Measurements from ENCODE around the gene NPR1. TPM values are rescaled to one million over a fixed set of nuclear protein-coding genes. Genes with fewer than 3 reads are reported as not detected.
A peak's percentile ranks its signal among the peaks of the same experiment; 100 is the strongest.

NPR1 gene
- total RNA-seq, 3 donors from 2014 or later: 2.3 to 16.4 (median 6.0) TPM

DNA sequence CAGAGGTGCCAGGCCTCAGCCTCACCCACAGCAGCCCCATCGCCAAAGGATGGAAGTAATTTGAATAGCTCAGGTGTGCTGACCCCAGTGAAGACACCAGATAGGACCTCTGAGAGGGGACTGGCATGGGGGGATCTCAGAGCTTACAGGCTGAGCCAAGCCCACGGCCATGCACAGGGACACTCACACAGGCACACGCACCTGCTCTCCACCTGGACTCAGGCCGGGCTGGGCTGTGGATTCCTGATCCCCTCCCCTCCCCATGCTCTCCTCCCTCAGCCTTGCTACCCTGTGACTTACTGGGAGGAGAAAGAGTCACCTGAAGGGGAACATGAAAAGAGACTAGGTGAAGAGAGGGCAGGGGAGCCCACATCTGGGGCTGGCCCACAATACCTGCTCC lies 15.0 kb downstream of the NPR1 start:
- intact Hi-C loops (cut with DNase I, micrococcal nuclease): no loop called here

GRCh38 chr1:153696741-153697140 lies 18.3 kb downstream of the NPR1 start:
- ATAC-seq: no peak

More for the DNA sequence above, 15.0 kb downstream of the NPR1 start:
- Histone ChIP-seq H3K4me1 (ENCODE audit: low read depth) (no peaks in the 10 kb centered on the region), H3K36me3 (ENCODE audit: low read depth) (no peaks in the 10 kb centered on the region), H3K4me3 (no peak overlapping the region), H3K9me3 (no peaks in the 10 kb centered on the region)
- DNase-seq (no peak), ATAC-seq (no peak)
- TF ChIP-seq, protein P1, sequence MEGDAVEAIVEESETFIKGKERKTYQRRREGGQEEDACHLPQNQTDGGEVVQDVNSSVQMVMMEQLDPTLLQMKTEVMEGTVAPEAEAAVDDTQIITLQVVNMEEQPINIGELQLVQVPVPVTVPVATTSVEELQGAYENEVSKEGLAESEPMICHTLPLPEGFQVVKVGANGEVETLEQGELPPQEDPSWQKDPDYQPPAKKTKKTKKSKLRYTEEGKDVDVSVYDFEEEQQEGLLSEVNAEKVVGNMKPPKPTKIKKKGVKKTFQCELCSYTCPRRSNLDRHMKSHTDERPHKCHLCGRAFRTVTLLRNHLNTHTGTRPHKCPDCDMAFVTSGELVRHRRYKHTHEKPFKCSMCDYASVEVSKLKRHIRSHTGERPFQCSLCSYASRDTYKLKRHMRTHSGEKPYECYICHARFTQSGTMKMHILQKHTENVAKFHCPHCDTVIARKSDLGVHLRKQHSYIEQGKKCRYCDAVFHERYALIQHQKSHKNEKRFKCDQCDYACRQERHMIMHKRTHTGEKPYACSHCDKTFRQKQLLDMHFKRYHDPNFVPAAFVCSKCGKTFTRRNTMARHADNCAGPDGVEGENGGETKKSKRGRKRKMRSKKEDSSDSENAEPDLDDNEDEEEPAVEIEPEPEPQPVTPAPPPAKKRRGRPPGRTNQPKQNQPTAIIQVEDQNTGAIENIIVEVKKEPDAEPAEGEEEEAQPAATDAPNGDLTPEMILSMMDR (IDR thresholded peaks at IDR 0.05): no peak

DNA sequence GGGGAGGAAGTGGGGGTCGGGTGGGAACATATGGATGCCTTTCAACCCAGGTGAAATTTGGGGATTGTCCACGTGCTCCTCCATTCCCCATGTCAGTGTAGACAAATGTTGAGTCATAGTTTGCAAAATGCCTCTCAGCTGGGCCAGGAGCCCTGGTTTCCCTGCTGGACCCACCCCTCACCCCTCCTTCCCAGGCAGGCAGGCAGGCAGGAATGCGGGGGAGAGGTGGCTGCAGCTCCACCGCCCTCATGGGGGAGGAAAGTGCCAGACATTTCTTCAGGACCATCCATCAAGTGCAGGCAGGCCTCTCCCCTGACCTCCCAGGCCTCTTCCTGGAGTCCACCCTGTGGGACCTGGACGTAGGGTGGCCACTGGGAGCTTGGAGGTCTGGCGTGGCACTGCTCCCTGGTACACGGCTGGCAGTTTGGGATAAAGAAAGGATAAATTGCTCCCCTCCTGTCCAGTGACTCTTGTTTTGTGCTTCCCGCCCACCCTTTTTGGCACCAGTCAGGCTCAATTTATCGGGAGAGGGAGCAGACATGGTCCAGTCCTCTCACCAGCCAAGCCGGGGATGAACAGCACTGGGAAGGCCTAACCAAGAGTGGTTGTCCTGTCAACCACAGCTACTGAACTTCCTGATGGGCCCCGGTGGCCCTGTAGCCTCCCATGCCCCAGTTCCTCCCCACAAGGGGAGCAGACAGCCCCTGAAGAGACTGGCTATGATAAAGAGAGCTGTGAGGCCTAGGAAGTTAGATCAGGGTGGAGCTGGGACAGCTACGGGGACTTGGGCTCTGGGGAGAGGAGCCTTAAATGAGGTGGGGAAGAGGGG lies 18.9 kb downstream of the NPR1 start:
- intact Hi-C loops (cut with DNase I, micrococcal nuclease): no loop called here
- H3K9me3 ChIP-seq: no peaks in the 10 kb centered on the region
- no peak overlapping the region for H3K4me3 ChIP-seq
- no peak for DNase-seq
- ATAC-seq: peak; percentile 8
- no peaks in the 10 kb centered on the region for H3K4me1 ChIP-seq (ENCODE audit: low read depth)
- H3K36me3 ChIP-seq (ENCODE audit: low read depth): no peaks in the 10 kb centered on the region
- TF ChIP-seq, protein P1 (IDR thresholded peaks at IDR 0.05): no peak

More at GRCh38 chr1:153696741-153697140, 18.3 kb downstream of the NPR1 start:
- Histone ChIP-seq H3K4me1 (ENCODE audit: low read depth) (no peaks in the 10 kb centered on the region), H3K36me3 (ENCODE audit: low read depth) (no peaks in the 10 kb centered on the region), H3K4me3 (no peak overlapping the region), H3K9me3 (no peaks in the 10 kb centered on the region)
- DNase-seq: no peak
- intact Hi-C loops (cut with DNase I, micrococcal nuclease): no loop called here
- TF ChIP-seq, protein P1 (IDR thresholded peaks at IDR 0.05): no peak

GRCh38 chr1:153698020-153698922 lies 19.8 kb downstream of the NPR1 start:
- peak in 1 of 3 donors; percentile 27 for DNase-seq
- Histone ChIP-seq H3K36me3 (ENCODE audit: low read depth) (no peaks in the 10 kb centered on the region), H3K4me1 (ENCODE audit: low read depth) (no peaks in the 10 kb centered on the region), H3K9me3 (no peaks in the 10 kb centered on the region), H3K4me3 (no peak overlapping the region)
- intact Hi-C loops (cut with DNase I, micrococcal nuclease): no loop called here
- TF ChIP-seq, protein P1 (IDR thresholded peaks at IDR 0.05): no peak
- peak; percentile 42 for ATAC-seq

DNA sequence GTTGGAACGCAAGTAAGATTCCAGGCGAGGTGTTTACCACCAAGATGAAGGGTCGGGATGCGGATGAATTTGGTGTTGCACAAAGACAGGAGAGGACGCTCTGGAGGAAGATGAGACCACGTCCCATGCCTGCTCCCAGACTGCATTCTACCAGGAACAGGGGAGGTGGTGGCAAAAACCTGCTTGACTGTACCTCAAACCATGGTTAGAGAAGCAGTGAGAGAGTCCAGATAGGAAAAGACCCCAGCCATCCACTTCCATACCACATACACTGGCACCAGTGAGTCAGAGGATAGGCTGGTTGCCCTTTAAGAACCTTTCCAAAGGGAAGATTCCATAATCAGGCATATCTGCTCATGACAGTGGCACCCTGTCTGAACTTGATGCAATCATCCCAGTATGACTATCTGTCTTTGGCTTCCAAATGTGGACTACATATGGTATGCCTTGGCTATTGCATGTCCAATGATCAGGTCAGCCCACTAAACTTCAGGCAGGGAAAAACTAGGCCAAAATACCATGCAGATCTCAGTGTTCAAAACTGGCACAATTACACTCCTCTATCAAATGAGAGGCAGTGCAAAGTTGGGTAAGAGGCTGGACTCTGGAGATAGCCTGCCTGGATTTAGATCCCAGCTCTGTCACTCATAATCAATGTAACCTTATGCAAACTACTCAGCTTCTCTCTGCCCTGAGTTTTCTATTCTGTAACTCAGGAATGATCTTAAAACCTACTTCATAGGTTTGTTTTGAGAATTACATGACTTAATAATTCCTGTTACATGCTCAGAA lies 20.6 kb downstream of the NPR1 start:
- ATAC-seq (no peak), DNase-seq (no peak)
- TF ChIP-seq, protein P1 (IDR thresholded peaks at IDR 0.05): no peak
- no peaks in the 10 kb centered on the region for H3K4me1 ChIP-seq (ENCODE audit: low read depth)
- no peak overlapping the region for H3K4me3 ChIP-seq
- no peaks in the 10 kb centered on the region for H3K36me3 ChIP-seq (ENCODE audit: low read depth)
- intact Hi-C loops (cut with DNase I, micrococcal nuclease): no loop called here
- no peaks in the 10 kb centered on the region for H3K9me3 ChIP-seq
